Raji (cell line): ENCODE measurements around the gene GYPC.

Experiments used
- POLR2A ChIP-seq: IDR thresholded peaks from 2 replicates; pipeline ENCODE4 v1.6.1; 2011; ENCODE audit warnings: low read depth, low read length, control low read depth; ENCODE audit not compliant: insufficient read depth

GYPC gene

DNA sequence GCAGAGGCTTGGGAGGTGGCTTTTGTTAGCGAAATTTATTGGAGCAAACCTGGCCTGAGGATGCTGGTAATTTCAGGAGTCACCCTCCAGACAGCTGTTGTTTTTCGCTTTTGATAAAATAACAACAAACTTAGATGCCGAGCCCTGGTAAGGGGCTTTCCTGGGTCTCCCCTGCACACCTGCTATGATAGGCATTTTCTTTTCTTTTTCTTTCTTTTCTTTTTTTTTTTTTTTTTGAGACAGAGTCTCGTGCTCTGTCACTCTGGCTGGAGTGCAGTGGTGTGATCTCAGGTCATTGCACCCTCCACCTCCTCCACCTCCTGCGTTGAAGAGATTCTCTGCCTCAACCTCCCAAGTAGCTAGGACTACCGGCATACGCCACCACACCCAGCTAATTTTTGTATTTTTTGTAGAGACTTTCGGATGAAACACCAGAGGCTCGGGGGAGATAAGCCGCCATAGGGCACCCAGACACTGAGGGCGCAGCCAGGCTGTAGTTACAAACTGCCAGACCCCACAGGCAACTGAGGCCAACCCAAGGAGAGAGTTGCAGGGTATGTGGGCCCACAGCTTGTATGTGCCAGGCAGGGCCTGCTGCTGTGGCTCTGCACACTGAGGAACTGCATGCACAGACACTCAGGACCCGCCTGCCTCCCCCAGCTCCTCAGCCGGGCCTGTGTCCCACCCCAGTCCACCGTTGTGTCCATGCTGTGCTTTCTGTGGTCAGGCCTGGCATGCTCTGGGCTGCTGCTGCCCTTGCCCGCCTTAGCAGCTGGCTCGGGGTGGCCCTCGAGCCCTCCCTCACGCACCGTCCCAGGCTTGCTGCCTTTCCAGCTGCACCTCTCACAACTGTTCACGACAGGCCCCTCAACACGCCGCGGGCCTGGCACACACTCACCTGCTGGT, 3.9 kb downstream of the GYPC start:
- TF ChIP-seq POLR2A, result no peak

DNA sequence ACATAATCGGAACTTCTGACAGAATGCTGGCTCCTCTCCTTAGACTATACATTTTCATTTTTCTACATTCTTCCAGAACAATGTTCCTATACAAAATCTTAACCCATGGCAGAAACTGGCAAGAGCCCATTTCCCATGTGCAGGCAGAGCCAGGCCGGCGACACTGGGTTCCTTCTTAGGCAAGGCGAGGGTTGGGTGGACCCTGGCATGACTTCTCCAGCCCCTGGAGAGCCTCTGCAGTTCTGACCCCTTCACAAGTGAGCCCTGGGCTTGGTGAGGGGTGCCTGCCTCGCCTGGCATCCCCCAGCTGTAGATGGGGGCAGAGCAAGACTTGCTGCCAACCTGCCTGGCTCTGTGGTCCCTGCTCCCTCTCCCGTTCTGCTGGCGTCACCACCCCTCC, 5.0 kb downstream of the GYPC start:
- no peak for TF ChIP-seq POLR2A

DNA sequence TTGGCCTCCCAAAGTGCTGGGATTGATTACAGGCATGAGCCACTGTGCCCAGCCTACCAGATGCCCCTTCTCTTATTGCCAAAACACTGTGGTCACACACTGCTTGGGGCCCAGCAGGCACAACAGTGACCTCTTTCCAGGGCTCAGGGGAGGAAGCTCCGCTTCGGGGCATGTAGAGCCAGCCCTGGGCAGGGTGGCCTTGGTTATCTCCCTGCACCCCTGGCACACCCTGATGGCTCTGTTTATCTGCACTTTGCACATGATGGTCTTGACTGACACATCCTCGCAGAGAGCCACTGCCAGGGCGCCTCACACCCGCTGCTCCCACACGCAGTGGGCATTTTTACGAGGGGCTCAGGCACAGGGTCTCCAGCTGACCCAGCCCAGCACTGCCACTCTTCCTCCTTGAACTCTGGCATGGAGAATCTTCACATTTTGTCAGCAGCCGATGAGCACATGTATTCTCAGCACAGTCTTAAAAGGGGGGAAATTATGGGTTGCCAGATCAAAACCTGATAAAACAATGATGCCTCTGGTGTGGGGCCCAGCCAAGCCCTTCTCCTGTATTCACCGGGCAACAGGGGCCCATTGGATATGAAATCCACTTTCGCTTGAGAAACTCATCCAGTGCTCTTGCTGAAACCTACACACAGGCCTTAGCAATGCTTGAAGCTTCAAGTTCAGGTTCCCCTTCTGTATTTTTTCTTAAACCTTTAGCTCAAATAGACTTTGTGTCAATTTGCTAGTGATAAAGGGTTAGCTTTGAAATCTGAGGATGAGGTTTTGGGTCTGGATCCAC, 5.9 kb downstream of the GYPC start:
- TF ChIP-seq POLR2A, result no peak

DNA sequence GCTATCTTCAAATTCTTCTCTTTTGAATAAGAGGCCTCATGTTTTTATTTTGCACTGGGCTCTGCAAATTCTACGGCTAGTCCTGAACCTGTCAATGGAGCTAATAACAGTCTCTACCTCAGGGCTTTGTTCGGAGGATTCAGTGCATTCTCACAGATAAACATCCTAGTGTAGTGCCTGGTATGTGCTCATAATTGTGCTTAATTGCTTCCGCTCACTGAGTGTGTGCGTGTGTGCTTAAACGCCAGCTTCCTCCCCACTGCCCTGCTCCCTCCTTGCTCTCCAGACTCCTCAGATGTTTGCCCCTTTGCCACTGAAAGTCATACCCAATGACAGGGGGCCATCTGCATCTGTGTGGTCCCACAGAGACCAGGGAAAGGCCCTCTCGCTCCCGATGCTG, 6.7 kb downstream of the GYPC start:
- TF ChIP-seq POLR2A, result no peak

DNA sequence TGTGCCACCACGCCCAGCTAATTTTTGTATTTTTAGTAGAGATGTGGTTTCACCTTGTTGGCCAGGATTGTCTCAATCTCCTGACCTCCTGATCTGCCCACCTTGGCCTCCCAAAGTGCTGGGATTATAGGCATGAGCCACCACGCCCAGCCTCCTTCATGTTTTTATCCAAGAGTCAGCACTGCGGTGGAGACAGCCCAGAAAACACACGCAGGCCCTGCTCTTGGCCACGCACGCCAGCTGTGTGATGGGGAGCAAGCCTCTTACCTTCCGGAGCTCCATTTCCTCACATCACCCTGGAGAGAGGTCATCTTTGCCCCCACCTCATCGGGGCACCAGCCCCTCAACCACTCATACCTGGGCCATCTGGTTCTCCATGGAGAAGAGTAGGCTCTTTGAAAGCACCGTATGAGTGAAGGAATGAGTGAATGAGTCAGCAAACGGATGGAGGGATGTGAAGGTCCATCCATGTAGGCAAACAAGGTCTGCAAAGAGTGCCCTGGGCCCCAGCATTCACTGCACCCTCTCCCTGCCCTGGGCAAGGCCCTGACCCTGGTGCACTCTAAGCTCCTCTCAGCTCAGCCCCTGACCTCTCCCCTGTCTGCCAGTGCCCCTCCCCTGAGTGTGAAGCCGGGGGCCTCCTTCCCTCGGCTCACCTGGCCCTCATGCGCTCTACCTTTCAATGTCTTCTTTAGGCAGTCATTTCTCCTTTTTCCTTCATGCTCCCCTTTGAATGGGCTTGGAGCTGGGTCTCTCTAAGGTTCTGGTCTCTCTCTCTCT, 7.4 kb downstream of the GYPC start:
- no peak for TF ChIP-seq POLR2A

DNA sequence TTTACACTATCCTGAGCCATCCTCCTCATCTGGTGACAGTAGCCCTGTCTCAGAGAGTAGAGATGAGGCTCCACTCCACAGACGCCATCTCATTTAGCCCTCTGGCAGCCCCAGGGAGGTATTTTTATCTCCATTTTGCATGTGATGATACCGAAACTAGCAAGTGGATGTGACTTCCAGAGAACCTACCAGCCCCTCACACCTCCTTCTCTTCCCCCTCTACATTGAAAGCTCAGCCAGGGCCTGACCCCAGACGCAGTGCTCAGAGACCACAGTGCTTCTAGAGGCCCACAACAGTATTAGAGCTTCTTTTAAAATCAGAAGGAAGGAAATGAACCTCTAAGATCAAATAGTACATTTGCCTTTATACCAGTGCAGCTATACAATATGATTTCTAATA, 8.3 kb downstream of the GYPC start:
- TF ChIP-seq POLR2A, result no peak

DNA sequence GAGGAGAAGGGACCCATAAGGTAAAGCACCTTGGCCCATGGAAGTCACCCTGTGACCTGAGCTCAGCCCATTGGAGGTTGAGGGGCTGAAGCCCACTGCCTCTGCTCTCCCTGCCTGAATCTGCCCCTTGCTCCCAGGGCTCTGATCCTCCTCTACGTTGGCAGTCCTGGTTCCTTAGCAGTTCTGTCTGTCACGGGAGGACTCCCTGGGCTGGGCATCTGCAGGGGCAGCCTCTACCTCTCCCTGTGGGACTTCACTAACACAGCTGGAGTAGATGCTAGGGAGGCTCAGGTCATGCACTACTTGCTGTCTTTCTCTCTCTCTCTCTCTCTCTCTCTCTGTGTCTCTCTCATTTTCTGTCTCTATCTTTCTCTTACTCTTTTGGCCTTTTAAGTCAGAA, 8.7 kb downstream of the GYPC start:
- TF ChIP-seq POLR2A, result no peak

DNA sequence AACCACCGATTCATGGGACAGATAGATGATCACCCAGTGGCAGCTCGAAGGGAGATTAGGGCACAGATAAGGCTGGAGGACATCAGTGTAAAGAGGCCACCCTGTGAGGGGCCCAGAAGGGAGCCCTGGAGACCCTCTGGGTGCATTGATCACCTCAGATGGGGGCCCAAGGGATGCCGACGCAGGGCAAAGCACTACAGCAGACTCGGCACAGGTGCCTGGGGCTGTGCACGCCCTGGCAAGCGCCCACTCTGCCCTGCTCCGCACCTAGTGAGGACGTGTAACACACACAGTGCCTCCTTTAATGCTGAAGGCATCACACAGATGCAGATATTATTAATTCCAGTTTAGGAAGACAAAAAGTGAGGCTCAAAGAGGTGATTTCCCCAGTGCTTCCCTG, 9.5 kb downstream of the GYPC start:
- no peak for TF ChIP-seq POLR2A

DNA sequence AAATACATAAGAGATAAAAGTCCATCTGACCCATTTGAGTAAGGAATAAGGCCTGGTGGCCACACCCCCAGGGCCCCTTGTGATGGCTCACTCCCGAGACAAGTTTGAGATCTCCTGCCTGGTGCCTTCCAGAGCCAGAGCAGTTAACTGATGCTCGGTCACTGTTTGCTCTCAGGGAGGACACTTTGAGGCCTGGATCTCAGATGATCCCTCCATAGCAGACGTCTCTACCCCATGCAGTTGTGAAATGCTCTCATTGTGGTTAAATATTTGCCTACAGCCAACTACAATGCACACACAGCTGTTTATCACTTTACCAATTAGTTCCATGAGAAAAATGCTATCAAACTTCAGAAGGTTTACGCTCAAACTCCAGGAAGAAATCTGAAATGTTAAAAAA, 12.3 kb downstream of the GYPC start:
- no peak for TF ChIP-seq POLR2A

DNA sequence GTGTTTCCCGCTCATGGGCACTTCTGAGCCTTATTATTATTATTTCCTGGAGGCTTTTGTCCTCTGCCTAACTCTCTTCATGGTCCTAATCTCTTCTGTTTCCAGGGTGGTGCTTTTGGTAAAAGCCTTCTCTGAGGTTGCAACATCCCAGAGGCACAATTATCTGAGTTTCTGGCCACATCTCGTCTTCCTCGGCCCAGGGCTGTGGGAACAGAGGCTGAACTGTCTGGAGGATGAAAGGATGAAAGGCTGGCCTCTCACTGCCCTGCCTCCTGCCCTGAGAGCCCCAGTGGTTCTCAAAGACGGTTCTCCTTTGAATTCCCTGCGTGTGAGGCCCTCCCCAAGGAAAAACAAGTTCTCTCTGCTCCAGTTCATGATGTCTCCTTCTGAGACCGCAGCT, 13.8 kb downstream of the GYPC start:
- no peak for TF ChIP-seq POLR2A

DNA sequence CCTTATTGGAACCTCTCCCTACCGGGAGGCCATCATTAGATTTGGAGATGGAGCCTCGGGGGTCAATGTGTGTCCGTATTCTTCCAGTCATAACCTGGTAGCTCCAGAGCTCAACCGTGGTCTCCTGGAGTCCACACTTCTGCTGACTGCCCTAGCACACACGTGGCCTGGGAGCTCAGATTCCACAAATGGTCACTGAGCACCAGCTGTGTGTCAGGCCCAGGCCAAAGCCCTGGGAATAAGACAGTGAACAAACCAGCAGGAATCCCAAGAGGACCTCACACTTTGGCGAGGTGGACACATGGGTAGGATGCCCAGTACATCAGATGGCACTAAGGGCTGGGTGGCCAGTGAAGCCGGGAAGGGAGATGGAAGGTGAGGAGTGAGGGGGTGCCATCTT, 15.5 kb downstream of the GYPC start:
- no peak for TF ChIP-seq POLR2A

DNA sequence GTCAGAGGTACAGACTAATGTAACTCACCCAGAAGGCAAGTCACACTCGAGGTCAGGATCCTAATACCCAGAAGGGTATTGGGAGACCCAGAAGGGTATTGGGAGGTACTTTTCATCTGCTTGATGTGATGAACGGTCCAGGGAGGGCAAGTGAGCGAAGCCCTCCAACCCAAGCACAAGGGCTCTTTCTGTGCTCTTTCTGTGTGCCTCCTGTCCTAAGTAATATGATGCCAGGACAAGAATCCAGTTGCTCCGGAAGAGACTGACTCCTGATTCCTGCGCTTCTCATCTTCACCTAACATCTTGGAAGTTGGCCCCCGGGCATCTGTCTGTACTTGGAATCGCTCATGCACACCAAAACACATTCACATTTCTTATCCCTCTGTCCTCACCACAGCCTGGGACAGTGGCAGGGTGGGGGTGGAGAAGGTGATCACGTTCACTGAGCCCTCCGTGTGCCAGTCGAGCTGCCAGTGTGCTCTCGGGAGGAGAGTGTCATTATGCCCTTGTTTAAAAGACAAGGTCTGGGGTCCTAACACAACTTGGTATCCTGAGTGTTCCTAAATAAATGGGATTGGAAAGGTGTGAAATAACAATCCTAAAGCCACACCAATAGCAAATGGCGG, 17.1 kb downstream of the GYPC start:
- no peak for TF ChIP-seq POLR2A

DNA sequence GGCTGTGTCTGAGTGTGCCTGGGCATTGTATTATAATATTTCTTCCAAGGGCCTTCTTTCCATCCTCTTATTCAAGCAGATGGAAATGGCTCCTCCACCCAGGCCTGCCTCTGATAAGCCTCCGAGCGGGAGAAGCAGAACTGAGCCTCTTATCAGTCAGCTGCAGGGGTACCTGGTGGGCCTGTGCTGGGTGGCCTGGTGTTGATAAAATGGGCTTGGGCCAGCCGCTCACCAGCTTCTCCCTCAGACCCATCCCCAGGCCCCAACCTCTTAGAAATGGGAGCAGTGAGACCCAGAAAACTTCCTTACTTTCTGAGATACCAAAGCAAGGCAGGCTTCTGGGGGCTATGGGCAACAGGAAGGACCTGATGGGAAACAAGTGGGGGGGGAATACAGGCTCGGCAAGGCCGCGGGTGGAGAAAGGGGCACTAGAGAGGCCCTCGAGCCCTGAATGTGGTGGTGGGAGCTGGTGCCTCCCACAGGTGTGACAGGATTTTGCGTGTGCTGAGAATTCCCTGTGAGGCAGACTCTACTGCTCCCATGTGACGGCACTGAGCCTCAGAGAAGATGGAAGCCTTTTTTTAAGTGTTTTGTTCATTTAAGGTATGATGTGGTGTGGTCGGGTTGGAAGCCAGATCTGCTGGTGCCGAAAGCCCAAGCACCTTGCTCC, 18.3 kb downstream of the GYPC start:
- TF ChIP-seq POLR2A, result no peak

DNA sequence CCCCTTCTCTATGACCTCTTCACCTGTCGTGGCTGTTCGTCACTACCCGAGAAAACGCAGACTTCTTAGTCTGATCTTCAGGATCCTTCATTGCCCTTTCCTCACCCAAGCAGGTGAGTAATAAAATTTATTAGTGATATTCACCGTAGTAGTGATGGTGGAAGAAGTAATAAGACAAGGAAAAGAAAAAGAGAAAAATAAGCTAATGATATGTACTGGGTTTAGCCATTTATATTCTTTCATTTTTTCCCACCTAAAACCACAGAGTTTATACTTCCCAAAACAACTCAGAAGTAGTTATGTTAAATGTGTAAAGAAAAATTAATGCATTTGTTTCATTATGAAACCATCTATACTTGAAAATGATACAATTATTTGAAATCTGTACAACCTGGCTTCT, 19.7 kb downstream of the GYPC start:
- no peak for TF ChIP-seq POLR2A

DNA sequence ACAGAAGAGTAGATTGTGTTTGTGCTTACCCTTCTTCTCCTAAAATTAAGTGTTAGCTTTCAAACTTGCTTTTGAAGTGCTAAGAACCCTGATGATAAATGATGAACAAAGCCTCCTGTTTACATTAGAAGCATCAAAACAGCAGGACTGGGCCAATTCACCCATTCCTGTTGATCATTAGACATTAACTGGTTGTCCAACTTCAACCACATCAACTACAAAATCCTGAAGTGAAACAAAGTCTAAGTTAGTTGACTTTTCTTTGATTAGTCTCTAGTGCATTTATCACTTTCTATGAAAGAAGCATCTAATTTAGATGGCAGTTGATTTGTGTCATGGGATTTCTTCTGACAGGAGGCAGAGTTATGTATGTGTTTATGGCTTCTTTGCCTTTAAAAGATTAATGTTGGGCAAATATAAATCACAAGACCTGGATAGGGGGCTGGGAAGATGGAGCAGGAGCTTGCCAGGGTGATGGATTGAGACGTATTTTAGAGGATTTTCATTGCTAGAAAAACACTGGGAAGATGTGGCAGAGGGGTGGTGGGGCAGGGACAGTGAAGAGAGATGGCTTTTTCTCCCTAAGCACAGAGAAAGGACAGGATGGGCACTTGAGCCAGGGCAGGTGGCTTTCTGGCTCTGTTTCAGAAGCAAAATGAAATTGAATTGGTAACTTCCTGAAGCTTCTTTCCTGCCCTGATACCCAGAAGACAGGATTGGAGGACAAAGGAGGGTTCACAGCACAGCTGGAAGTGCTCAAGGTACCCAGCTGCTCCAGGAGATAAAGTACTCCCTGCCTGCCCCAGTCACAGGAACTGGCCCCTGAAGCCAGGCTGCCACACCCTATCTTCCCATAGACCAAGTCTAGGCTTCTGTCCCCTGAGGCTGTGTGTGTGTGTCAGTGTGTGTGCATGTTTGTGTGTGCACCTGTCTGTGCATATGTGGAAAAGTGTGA, 20.5 kb downstream of the GYPC start:
- TF ChIP-seq POLR2A, result no peak
